ENCODE data around the gene GANAB. TPM values are rescaled to one million over a fixed set of nuclear protein-coding genes. Genes with fewer than 3 reads are reported as not detected.

GANAB gene
- total and polyA plus RNA-seq, 2 of the 13 experiments (the other 11 are each of a cell fraction or from before 2014, with no cell fraction given) = 99.5 to 234 TPM

GRCh38 chr11:62601372-62602140 lies 44.9 kb downstream of the GANAB start, which contains the start of gene MTA2 (continued):
- TF ChIP-seq CSRNP1 (CRISPR knock-in tag; IDR thresholded peaks at IDR 0.05) (peak; percentile 81; the same call in 1 of the 2 replicates), ZNF557 (CRISPR knock-in tag; IDR thresholded peaks at IDR 0.05) (no peak), HDAC1 (CRISPR knock-in tag; IDR thresholded peaks at IDR 0.05) (peak; percentile 81), ZNF674 (CRISPR knock-in tag; IDR thresholded peaks at IDR 0.05; ENCODE audit: low read depth) (no peak), THAP9 (CRISPR knock-in tag; IDR thresholded peaks at IDR 0.05; ENCODE audit: borderline replicate concordance) (peak; percentile 33; the same call in 1 of the 2 replicates), XBP1 (CRISPR knock-in tag; IDR thresholded peaks at IDR 0.05) (no peak), THRA (CRISPR knock-in tag; IDR thresholded peaks at IDR 0.05; ENCODE audit: borderline replicate concordance) (no peak), ZBTB37 (CRISPR knock-in tag; IDR thresholded peaks at IDR 0.05) (no peak), FOXK2 (IDR thresholded peaks at IDR 0.05) (no peak), HNRNPLL (IDR thresholded peaks at IDR 0.05; ENCODE audit: low read depth, low read length, poor library complexity, severe bottlenecking) (peak; percentile 46), NFE2 (CRISPR knock-in tag; IDR thresholded peaks at IDR 0.05) (no peak), MAZ (IDR thresholded peaks at IDR 0.05; ENCODE audit: borderline replicate concordance, low read depth, low read length) (peak; percentile 61; the same call in 1 of the 2 replicates), MAZ (CRISPR knock-in tag; IDR thresholded peaks at IDR 0.05; ENCODE audit: low read depth) (peak; percentile 75; the same call in 1 of the 2 replicates), SP140L (CRISPR knock-in tag; IDR thresholded peaks at IDR 0.05; ENCODE audit: borderline replicate concordance) (no peak), FOXP1 (IDR thresholded peaks at IDR 0.05) (no peak), FOXP1 (CRISPR knock-in tag; IDR thresholded peaks at IDR 0.05) (no peak), ZNF850 (CRISPR knock-in tag; conservative IDR thresholded peaks at IDR 0.05) (no peak), ISX (CRISPR knock-in tag; conservative IDR thresholded peaks at IDR 0.05) (no peak), TRIM24 (CRISPR knock-in tag; IDR thresholded peaks at IDR 0.05) (no peak), HHEX (CRISPR knock-in tag; IDR thresholded peaks at IDR 0.05) (no peak), ZNF770 (CRISPR knock-in tag; IDR thresholded peaks at IDR 0.05) (peak; percentile 41; the same call in 1 of the 2 replicates), KMT2B (CRISPR knock-in tag; IDR thresholded peaks at IDR 0.05) (no peak)
